GM19240 (cell line): ENCODE data around the gene CCDC71.

Source experiments
- DNase-seq: peaks from one replicate; pipeline ENCODE4 v3.0.0; 2011; ENCODE audit warnings: low spot score; ENCODE audit not compliant: insufficient read length

CCDC71 gene

GRCh38 chr3:49170744-49171118, 4.6 kb upstream of the CCDC71 start:
- DNase-seq: no peak

DNA sequence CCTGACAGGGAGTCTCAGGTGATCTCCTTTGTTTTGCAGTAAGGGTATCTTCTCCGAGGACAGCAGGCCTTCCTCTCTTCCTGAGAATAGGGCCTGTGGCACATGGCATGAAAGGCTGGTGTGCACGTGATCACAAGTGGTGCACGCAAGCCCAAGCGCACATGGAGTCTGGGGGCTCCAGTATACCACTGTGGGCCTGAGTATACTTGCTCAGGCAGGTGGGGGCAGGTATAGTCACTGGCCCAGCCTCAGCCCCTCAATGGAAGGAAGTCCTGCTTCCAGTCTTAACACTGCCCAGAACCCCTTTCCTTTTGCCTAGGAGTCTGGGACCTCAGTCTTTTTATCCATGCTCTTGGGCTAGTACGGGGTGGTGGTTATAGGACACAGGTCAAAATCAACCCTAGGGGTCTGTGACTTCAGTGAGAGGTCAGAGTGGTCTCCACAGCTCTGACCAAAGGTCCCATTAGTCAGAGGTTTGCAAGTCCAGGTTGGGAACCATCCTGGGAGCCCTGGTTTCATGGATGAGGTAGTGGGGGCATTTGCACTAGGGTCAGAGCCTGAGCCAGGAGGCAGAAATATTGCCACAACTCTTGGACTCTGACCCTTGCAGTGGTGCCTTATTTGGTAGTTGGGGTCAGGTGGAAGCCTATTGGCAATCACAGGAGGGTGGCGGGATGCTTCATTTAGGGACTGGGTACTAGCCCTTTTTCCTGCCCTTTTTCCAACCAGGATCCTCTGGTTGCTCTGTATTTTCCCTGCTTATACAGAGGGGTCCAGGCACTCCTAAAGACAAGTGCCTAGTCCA, 823 bp upstream of the CCDC71 start:
- no peak for DNase-seq

DNA sequence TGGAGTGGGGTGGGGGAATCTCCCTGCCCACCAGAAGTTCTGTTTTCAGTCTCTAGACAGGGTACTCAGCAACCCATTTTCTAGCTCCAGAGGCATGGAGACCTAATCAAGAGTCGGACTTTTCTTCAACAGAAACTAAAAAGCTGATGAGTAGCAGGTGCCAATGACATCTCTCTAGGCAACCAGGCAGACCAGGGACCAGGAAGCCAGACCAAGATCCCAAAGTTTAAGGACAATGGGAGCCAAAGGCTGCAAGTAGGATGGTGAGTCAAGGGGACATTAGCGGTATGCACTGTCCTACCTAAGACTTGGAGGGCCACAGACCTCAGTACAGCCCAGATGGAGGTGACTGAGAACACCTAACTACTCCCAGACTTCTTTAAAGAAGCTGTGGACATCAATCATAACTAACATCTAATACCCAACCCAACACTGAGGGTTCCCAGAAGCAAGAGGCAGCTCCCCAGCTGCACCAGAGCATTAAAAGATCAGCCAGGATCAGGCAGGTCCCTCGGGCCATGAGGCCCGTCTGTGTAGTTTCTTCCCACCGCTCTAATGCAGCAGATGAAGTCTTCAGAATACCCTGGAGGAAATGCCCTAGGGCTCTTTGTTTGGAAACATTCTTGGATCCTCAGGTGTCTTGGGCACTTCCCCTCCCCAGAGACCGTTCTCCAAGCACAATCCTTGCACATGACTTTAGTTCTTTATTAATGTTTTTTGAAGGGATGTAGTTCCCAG, 979 bp downstream of the CCDC71 start:
- no peak for DNase-seq

DNA sequence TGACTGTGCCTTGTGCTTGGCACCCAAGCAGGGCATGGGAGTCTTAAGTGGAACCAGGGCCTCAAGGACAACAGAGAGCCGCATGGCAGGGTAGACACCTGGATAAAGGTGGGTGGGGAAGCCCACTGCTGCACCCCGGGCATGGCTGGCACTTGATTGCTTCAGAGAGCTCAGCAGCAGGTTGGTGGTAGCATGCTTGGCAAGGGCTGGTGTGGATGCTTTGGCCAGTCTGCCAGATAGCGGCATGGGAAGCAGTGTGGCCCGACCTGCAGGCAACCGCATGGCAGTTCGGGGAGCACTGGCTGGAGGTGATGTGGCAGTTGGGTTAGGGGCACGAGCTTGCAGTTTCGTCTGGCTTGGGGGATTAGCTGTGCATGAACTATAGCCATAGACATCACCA, 2.5 kb downstream of the CCDC71 start:
- no peak for DNase-seq

- DNase-seq: no peak
Observed at GRCh38 chr3:49162751-49163419, 3.2 kb downstream of the CCDC71 start.

DNA sequence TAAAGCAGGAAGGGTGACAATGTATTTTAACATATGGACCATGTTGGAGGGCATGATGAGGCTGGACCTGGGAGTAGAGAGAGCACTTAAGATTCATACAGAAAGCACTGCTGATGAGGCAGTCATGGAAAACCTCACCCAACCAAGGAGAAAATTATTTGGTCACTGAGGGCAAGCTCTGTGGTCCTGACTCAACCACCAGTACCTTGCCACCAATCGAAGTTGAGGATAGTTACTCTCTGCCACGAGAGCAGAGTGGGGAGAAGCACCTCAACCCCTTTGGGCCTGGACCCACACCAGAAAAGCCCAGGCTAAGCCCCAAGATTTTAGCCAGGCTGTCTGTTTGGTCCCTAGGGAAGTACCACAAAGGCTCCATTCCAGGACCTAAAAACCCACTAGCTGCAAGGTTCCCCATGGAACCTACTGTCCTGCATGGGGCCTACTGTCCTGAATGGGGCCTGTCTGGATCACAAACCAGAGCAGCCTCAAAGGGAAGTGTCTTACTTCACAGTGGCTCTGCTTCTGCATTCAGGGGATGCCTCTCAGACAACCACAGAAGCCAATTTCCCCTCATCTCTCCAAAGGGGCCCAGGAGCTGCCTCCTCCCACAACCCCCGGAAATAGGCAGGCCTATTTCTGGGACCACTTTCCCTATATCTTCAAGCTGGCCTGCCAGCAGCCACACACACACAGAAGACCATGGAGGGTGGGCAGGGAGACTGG, 4.2 kb downstream of the CCDC71 start:
- no peak for DNase-seq

DNA sequence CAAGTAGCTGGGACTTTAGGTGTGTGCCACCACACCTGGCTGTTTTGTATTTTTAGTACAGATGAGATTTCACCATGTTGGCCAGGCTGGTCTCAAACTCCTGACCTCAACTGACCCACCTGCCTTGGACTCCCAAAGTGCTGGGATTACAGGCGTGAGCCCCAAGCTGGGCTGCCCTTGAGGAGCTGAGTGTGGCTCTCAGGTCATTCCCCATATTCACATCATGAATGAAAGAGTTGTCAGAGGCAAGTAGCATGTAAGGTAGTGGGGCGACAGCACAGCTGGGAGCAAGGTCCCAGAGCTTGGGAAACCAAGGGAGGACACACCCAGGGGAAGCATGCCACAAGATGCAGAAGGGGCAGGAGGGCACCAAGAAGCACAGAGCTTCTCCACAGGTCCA, 4.9 kb downstream of the CCDC71 start:
- no peak for DNase-seq

DNA sequence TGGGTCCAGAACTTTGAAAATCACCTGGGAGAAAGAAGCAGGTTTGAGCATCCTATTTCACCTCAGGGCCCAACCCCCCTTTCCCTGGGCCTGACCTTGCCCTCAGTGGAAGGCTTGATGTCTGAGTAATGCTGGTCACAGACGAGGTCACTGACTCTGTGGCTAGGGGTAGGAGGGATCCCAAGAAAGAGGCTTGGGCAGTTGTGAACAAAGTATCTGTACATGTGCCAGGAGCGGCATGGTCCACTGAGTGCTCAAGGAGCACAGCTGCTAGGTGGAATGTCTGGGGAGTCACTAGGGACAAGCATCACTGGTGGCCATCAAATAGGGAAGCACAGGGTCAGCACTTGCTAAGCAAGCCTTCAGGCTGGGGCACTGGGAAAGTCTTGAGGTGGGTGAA, 7.3 kb downstream of the CCDC71 start:
- no peak for DNase-seq

GRCh38 chr3:49158103-49158709, 7.9 kb downstream of the CCDC71 start:
- DNase-seq: no peak

DNA sequence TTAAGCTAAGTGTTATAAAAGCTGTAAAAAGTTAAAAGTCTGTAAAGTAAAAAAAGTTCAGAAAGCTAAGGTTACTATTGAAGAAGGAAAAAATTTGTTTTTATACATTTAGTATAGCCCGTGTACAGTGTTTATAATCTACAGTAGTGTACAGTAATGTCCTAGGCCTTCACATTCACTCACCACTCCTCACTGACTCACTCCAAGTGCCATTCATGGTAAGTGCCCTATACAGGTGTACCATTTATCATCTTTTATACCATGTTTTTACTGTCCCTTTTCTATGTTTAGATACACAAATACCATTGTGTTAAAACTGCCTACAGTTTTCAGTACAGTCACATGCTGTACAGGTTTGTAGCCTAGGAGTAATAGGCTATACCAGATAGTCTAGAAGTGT, 8.8 kb downstream of the CCDC71 start:
- DNase-seq: no peak

GRCh38 chr3:49153349-49153912, 12.7 kb downstream of the CCDC71 start:
- DNase-seq: no peak

- DNase-seq: no peak
Observed at GRCh38 chr3:49151610-49152009, 14.5 kb downstream of the CCDC71 start.

- DNase-seq: no peak
Observed at GRCh38 chr3:49148159-49148558, 18.0 kb downstream of the CCDC71 start.

DNA sequence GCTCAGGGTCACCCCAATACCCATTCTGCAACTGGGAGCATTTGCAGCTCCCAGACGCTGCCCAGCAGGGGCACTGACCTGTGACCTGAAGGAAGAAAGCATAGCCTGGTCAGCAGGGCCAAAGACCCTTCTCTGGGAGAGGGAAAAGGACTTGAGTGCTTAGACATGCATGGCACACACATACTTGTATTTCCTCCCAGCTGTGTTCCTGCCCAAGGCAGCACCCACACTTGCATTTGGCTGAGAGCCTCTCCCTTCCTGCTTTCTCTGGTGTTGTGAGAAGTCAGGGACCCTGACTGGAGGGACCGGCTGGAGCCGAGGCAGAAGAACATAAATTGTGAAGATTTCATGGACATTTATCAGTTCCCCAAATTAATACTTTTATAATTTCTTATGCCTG, 26.1 kb downstream of the CCDC71 start:
- DNase-seq: no peak

GRCh38 chr3:49135499-49135898, 30.6 kb downstream of the CCDC71 start:
- no peak for DNase-seq

GRCh38 chr3:49134471-49135265, 31.5 kb downstream of the CCDC71 start:
- no peak for DNase-seq

GRCh38 chr3:49133226-49133951, 32.7 kb downstream of the CCDC71 start:
- DNase-seq: no peak

DNA sequence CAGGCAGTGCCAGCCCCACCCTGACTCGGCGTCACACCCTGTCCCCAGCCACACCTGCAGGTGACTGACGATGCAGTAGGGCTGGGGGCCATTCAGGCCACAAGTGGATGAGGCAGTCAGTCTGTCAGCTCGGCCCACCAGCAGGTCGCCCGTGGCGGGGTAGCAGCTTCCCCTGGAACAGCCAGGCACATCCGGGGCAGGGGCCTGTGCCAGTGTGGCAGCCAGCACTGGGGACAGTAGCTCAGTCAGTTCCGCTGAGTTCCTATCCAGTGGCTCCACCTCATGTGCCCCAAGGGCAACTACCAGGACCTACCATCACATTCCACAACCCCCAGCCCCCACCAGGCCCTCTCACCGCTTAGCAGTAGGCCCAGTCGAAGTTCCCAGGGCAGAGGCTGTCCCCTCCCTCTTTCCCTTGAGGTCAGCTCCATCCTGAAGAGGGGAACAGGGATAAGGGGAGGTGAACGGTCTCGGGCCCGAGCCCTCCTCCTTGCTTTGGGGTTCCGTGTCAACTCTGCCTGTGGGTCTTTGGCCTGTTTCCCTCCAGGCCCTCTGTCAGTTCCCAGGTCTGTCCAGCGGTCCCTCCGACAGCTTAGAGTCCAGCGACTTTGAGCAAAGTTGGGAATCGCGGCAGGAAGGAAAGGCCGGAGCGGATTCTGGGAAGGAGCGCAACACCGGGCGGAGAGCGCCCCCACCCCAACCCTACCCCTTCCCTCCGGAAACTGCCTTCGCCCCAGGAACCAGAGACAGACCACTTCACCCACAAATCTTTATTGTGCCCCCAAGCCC, 33.5 kb downstream of the CCDC71 start, which contains the start of gene LAMB2:
TSS of gene LAMB2 (minus strand) at position 614 of the 789 bp plus-strand sequence. CDS start at position 431, 183 bp downstream.
- DNase-seq: no peak

DNA sequence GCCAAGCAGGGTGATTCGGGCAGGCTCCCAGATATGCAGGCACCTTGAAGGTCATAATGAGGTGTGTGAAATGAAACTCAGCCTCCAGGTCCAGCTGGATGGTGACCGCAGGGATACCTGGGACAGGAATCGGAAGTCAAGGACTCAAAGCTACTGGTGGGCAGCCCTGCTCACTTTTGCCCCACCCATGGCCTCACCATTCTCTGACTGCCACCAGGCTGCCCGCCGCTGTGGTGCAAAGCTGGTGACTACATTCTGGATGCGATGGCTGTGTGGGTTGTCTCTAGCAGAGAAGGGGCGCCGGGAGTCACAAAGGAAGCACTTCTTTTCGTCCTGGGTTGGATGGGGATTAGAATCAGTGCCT, 34.1 kb downstream of the CCDC71 start:
- no peak for DNase-seq
